COLO668 (cell line): Measurements from ENCODE around the gene JAZF1.

ENCODE experiments used
- DNase-seq: peaks from one replicate; lab custom pipeline; 2025; ENCODE audit not compliant: unreplicated experiment; lab: John Stamatoyannopoulos, UW

Gene JAZF1

GRCh38 chr7:27991006-27991528 lies 189.5 kb downstream of the JAZF1 start:
- no peak for DNase-seq

GRCh38 chr7:27976531-27976930 lies 204.1 kb downstream of the JAZF1 start:
- no peak for DNase-seq

GRCh38 chr7:27973625-27974024 lies 207.0 kb downstream of the JAZF1 start:
- no peak for DNase-seq

GRCh38 chr7:27972276-27972675 lies 208.3 kb downstream of the JAZF1 start:
- no peak for DNase-seq

- no peak for DNase-seq
These were observed 209.3 kb downstream of the JAZF1 start for GRCh38 chr7:27971171-27971812.

- DNase-seq: no peak
These were observed 210.2 kb downstream of the JAZF1 start for GRCh38 chr7:27970350-27970749.

DNA sequence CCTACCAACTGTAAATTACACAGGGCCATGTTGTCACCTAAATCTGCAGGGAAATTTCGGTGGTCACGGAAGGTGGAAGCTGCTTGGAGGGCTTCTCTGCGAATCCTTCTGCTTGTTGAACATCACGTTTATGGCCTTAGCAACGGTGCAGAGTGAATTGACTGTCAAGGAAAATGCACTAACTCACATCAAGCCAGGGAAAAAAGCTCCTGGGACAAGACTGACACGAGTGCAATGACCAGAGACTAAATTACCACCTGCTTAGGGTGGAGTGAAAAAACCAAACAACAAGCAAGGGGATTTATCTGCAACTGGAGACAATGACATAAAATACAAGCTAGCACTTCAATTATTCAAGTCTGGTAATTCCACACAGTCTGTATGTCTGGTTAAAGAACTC lies 211.2 kb downstream of the JAZF1 start:
- no peak for DNase-seq

- DNase-seq: no peak
These were observed 213.0 kb downstream of the JAZF1 start for GRCh38 chr7:27967639-27968038.

DNA sequence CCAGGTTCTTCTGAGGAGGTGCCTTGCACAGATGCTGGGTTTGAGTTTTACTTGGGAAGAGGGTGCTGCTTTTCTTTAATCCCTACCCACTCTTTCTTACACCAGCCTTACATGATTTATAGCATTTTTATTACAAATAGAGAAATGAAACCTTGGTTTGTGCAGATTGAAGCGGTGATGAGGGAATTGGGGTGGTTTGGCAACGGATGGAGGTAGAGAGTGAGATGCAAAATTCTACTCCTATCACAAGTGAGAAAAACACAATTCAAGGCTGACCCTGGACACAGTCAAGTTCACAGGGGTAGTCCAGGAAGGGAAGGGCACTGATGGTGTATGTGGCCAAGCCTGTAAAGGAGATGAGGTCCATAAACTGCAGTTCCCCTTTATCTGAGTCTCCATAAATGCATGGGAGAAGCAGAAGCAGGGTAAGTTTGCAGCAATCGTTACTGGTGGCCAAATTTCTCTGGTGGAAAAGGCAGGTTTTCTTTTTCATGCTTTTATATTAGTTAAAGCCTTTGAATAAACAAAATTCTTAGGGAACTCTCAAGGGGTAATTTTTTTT lies 214.3 kb downstream of the JAZF1 start:
- DNase-seq: no peak

GRCh38 chr7:27965650-27966049 lies 214.9 kb downstream of the JAZF1 start:
- no peak for DNase-seq

- no peak for DNase-seq
These were observed 215.8 kb downstream of the JAZF1 start for GRCh38 chr7:27964820-27965219.

GRCh38 chr7:27963056-27963455 lies 217.5 kb downstream of the JAZF1 start:
- DNase-seq: no peak

- DNase-seq: no peak
These were observed 218.3 kb downstream of the JAZF1 start for GRCh38 chr7:27962273-27962672.

- peak; percentile 22 for DNase-seq
These were observed 219.3 kb downstream of the JAZF1 start for GRCh38 chr7:27961255-27961654.

GRCh38 chr7:27960415-27960814 lies 220.2 kb downstream of the JAZF1 start:
- DNase-seq: no peak

- DNase-seq: no peak
These were observed 221.6 kb downstream of the JAZF1 start for GRCh38 chr7:27958933-27959548.

DNA sequence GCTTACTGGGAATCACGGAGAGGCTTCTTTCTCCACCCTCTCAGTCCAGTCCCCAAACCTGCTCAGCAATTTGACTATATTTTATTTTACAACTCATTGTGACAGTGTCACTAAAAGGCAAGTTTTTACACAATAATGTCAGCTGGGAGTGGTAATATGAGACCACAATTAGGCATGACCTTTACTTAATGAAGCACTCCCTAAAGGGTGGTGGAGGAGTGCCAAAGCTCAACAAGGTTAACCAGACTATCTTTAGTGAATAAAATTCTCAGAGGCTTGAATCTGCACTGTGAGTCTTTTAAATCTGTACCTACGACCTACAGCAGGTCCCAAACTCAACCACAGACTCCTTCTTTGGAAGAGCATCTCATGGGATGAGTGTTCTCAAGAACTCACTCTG lies 225.0 kb downstream of the JAZF1 start:
- DNase-seq: no peak

GRCh38 chr7:27955011-27955410 lies 225.6 kb downstream of the JAZF1 start:
- DNase-seq: no peak

GRCh38 chr7:27953777-27954176 lies 226.8 kb downstream of the JAZF1 start:
- no peak for DNase-seq

- DNase-seq: no peak
These were observed 227.2 kb downstream of the JAZF1 start for GRCh38 chr7:27953361-27953760.

DNA sequence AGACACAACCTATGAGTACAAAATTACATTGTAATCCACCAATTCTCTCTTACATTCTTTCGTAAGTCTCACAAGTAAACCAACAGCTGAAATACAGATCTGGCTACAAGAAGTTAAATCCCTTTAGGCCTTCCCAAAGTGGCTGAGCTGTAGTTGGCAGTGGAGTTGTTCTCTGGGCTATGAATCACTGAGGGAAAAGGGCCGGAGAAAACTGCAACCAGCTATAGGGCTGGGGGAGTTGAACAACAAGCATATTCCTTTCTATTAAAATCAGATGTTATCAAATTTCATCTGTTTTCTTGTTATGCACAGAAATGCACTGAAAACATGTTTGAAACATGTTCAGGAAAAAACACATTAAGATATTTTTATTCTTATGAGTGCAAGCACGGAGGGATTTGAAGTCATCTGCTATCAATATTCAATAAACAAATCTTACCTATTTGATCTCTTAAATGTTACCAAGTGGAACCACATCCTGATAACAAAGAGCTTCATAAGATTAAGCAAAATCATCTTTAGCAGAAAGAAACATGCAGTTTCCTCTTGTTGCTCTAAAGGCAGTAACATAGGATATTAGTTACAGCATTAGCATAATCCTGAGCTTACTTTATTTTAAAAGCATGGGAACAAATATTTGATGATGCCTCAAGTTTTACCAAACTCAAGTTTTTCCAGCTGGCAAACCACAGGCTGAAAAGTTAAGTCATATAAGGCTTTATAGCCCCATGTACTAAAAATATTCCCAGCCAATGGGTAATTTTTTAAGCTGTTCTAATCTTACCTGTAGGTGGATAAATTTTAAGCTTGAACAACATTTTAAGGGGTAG lies 227.9 kb downstream of the JAZF1 start:
- no peak for DNase-seq

DNA sequence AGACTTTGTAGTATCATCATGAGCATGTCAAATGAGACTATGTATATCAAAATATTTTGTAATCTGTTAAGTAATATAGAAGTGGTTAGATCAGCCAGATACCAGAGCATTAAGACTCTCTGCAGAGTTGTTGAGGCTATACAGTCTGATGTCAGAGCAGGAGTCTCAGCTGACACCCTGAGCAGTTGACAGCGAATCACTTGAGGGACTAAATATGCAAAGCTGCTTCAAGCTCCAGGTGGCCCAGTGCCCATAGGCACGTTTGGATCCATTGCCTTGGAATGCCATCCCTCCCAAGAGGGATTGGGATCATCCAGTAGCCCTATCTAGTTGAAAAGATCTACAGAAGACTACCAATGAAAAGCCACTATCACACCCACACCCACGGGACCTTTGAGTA lies 230.5 kb downstream of the JAZF1 start:
- DNase-seq: no peak
